Measurements from ENCODE around the gene TNS3. TPM values are rescaled to one million over a fixed set of nuclear protein-coding genes. Genes with fewer than 3 reads are reported as not detected.

Gene TNS3
- total RNA-seq, 2 experiments from 2014 or later, result 0.12 to 0.52 TPM

DNA sequence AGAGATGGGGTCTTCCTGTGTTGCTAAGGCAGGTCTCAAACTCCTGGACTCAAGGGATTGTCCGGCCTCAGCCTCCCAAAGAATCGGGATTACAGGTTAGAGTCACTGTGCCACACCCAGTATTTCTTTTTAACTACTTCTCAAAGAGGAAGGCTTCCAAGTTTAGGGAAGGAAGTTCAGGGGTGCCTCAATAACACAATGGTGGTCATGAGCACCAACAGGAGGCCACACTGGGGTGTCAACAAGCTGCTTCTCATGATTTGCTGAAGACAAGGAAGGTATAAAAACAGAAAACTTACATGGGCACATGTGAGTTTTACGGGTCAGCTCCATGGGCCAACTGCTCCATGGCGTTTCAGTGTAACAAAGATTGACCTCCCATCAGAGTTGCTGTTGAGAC lies 160.5 kb downstream of the TNS3 start:
- H3K4me3 Mint-ChIP-seq, result no peak overlapping the region
- H3K27ac Mint-ChIP-seq, result no peak overlapping the region
- H3K4me1 Mint-ChIP-seq, result no peaks in the 10 kb centered on the region
- peaks cover 6% of the 10 kb centered on the region for H3K9me3 Mint-ChIP-seq
- DNase-seq, result no peak
- H3K36me3 Mint-ChIP-seq, result no peaks in the 10 kb centered on the region
- no peaks in the 10 kb centered on the region for H3K27me3 Mint-ChIP-seq

DNA sequence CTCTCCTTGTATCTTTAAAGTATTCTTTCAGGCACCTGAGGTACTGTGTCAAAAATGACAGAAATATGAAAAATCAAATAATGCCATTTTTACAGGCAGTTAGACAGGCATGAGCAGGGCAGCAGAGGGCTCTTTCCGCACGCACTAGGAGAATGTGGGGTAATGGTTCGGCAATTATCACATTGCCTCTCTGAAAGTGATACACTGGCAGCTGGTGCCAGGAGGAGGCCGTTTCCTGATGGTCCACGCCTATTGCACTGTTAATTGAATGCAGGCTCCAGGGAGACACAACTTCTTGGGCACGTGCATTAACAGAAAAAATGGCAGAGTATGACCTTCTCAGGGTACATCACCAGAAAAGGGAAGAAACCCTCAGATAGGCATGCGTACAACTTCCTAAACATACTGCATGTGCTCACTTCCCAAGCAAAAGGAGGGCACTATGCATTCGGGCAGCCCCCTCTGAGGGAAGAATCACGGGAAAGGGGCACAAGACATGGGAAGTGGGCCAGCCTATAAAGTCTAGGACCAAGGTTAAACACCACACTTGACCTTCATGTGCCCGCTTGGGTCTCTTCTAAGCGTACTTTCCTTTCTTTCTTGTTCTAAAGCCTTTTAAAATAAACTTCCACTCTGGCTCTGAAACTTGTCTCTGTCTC lies 161.7 kb downstream of the TNS3 start:
- Mint-ChIP-seq H3K4me1 (peaks cover 3% of the 10 kb centered on the region), H3K36me3 (no peaks in the 10 kb centered on the region), H3K27ac (no peak overlapping the region), H3K4me3 (no peak overlapping the region), H3K9me3 (peaks cover 6% of the 10 kb centered on the region), H3K27me3 (no peaks in the 10 kb centered on the region)
- DNase-seq, result no peak

DNA sequence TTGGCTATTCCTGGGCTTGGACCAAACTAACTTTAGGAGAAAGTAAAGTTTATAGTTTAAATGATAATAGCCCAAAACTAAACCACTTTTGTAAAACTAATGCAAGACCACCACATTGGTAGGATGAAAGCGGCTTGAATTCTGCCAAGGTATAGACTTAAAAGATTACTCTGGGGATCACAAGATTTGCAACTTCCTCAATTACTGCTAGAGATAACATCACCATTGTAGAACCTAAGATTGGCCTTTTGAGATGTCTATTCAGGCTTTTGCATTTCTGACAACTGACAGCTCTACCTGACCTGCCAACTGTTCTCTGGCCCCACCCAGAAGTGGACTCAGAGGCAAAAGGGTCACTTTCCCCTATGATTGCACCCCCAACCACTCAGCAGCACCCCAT lies 162.4 kb downstream of the TNS3 start:
- no peak overlapping the region for H3K27ac Mint-ChIP-seq
- peaks cover 3% of the 10 kb centered on the region for H3K4me1 Mint-ChIP-seq
- H3K9me3 Mint-ChIP-seq, result peaks cover 6% of the 10 kb centered on the region
- DNase-seq, result no peak
- H3K27me3 Mint-ChIP-seq, result no peaks in the 10 kb centered on the region
- H3K36me3 Mint-ChIP-seq, result peaks cover under 1% of the 10 kb centered on the region
- H3K4me3 Mint-ChIP-seq, result no peak overlapping the region

DNA sequence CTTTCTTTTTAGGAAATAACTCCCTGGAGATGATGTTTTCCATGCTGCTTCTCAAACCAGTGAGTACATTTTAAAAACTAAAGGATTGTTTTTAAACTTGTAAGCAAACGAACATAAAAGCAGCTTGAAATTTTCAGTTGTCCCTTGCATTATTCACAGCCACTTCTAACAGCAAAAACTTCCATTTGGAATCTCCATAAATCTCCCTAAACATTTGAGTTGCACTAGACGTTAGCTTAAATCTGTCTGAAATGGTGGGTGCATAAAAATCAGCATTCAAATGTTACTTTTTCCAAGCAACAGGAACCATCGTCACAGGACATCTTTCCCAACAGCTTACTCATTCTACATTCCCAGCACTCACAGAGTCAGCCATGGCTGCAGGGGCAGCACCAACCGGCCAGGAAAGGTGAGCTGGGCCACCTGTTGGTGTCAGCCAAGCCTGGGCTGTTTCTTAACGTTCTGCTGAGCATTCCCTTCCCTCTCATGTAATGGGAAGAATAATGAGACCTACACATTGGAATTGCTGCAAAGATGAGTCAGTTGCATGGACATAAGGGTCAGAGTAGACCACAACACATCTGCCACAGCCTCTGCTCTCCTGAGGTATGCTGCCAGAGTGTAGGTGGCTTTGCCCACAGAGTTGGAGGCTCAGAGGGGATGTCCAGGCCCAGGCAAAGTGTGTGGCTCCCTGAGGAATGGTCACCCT lies 163.2 kb downstream of the TNS3 start:
- Mint-ChIP-seq H3K9me3 (peaks cover 6% of the 10 kb centered on the region), H3K27me3 (no peaks in the 10 kb centered on the region), H3K36me3 (peaks cover 2% of the 10 kb centered on the region), H3K27ac (no peak overlapping the region), H3K4me3 (no peak overlapping the region), H3K4me1 (peaks cover 3% of the 10 kb centered on the region)
- no peak for DNase-seq

DNA sequence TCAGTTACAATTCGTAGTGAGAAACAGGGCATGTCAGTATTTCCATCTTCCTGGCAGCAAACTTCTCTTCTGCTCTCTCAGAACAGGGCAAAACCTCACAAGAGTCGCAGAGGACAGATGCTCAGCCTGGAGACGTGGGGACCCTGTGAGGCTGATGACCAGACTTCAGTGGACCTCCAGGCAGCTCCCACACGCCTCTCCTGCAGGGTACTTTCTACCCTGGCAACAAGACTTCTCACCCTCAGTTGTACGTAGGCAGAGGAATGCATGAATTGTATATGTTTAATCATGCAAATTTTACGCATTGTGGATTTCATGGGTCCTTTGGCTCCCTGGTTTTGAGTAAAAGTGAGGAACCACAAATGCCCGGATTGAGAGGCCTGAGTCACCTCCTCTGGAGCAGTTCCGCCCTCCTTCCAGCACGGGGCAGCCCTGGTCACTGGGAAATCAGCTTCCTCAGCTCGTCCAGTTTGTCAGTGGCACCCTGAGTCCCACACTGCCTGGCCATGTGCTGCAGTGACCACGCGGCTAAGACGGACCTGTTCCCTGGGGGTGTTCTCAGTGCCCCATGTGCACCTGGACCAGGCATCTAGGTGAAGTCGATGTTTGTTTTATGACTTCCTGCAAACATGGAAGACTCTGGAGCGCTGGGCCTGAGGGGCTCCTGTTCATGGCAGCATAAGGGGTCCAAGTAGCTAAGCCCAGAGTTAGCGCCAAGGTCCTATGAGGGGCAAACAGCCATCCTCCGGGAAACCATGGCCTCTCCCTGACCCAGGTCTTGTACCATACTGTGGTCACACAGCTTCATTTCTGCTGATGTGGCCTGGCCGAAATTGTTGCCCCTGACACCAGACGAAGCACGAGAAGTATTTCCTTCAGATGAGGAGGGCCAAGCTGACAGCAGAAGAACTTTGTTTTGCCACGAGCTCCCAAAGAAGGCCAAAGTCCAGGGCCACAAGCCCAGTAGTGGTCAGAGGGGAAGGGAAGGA lies 165.1 kb downstream of the TNS3 start:
- peaks cover 3% of the 10 kb centered on the region for H3K4me1 Mint-ChIP-seq
- H3K27me3 Mint-ChIP-seq, result no peaks in the 10 kb centered on the region
- no peak overlapping the region for H3K4me3 Mint-ChIP-seq
- no peak overlapping the region for H3K27ac Mint-ChIP-seq
- H3K36me3 Mint-ChIP-seq, result peaks cover 2% of the 10 kb centered on the region
- no peak for DNase-seq
- H3K9me3 Mint-ChIP-seq, result peaks cover 6% of the 10 kb centered on the region

DNA sequence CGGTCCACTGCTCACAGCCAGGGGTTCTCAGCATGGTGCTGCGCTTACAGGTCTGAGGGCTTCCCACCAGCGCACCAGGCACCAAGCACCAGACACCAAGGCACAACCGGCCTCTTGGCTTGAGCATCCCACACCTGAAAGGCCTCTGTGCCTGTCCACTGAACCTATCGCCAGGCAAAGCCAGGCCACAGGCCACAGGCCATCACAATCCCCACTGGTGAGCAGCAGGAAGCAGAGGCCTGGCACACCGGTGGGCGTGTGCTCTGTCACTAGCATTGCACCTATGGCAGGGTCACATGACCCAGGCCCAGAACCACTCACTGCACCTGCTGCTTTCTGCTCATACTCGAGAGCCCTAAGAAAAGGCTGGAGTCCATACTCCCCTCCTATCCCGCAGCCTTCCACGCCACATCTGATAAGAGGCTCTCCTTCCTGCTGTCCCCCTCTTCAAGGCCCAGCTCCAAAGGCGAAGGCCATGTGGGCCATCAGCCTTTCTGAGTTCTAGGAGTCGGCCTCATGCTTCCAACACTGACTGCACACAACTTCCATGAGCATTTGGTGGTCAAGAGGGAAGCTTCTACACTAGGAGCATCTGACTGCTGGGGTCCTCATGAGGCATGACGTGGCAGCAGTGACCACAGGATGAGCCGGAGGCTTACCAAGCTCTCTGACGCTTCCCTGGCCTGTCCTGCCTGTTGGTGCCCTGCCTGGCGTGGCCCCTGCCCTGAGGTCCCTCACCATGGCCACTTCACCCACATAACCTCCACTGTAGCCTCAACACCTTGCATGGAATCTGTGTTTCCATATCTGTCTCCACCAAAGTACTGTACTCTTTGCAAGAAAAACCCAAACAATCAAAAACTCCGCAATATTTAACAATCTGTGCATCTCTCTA lies 166.3 kb downstream of the TNS3 start:
- Mint-ChIP-seq H3K9me3 (peaks cover 6% of the 10 kb centered on the region), H3K4me3 (no peak overlapping the region), H3K27ac (no peak overlapping the region), H3K36me3 (peaks cover 2% of the 10 kb centered on the region), H3K4me1 (peaks cover 3% of the 10 kb centered on the region), H3K27me3 (no peaks in the 10 kb centered on the region)
- DNase-seq, result no peak

DNA sequence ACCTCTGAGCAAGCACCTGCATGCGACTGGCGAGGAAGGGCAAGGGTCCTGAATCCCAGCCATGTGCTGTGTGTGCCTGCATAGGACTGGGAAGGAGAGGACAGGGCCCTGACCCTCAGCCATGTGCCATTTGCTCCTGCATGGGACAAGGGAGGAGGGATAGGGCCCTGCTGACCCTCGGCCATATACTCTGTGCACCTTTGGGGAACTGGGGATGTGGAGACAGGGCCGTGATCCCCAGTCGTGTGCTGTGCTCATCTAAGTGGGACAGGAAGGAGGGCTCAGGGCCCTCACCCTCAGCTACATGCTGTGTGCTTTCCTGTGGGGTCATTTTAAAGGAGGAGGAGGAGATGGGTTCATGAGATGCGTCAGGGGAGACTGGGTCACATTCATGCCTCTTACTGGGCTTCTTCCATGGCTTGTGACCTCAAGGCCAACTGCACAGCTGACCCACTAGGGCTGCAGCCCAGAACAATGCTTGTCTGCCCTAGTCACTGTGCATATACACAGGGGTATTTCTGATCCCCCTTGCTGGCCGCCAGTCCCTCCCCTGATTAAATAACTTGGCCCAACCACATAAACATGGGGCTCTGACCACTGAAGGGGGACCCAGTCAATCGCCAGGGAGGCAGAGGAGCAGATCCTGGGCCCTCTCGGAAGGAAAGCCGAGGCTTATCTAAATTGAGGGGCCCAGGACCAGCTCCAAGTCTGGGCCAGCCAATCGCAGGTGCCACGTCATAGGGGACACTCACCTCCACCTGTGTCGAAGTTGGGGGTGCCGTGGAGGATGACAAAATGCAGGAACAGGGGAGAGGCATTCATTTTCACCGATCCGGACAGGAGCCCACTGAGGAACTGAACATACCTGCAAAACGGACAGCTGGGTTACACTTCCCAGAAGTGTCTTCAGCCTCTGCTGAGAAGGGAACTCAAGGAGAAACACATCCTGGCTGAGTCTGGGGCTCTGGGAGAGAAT lies 167.3 kb downstream of the TNS3 start:
- Mint-ChIP-seq H3K27ac (no peak overlapping the region), H3K4me3 (no peak overlapping the region), H3K9me3 (peaks cover 2% of the 10 kb centered on the region), H3K36me3 (peaks cover 2% of the 10 kb centered on the region), H3K4me1 (peaks cover 3% of the 10 kb centered on the region), H3K27me3 (no peaks in the 10 kb centered on the region)
- DNase-seq, result no peak

DNA sequence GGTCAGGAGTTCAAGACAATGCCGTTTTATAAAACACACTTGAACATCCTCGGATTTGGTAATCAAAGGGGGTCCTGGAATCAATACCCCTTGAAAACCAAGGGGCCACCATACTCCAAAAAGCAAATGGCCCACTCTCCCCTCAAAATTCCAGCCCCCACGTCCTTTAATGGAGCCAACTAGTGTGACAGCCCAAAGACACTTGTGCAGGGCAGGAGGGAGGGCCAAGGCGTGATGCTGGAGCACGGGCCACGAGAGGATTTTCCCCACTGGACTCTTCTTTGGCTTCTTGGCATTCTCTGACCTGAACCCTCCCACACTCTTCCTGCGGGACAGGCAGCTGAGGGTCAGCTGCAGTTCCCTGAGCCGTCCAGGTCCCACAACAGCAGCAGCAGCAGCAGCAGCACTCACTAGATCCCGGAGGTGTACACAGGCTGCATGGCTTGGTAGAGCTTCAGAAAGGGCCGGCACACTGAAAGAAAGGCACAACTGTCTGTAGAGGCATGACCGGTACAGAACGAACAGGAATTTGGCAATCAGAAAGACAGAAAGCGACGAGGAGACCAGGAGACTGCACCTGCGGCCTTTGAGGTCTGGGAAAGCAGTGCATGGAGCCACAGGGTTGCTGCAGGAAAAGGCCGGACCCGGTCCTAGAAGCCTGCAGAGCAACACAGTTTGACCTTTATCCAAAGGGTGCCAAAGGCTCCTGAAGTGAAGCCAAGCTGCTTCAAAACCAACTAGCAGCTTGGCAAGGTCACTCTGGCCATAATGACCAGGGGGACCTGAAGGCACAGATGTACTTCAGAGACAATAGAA lies 168.2 kb downstream of the TNS3 start:
- peaks cover 3% of the 10 kb centered on the region for H3K4me1 Mint-ChIP-seq
- DNase-seq, result no peak
- H3K4me3 Mint-ChIP-seq, result no peak overlapping the region
- no peaks in the 10 kb centered on the region for H3K27me3 Mint-ChIP-seq
- no peaks in the 10 kb centered on the region for H3K9me3 Mint-ChIP-seq
- H3K36me3 Mint-ChIP-seq, result peaks cover 2% of the 10 kb centered on the region
- no peak overlapping the region for H3K27ac Mint-ChIP-seq

DNA sequence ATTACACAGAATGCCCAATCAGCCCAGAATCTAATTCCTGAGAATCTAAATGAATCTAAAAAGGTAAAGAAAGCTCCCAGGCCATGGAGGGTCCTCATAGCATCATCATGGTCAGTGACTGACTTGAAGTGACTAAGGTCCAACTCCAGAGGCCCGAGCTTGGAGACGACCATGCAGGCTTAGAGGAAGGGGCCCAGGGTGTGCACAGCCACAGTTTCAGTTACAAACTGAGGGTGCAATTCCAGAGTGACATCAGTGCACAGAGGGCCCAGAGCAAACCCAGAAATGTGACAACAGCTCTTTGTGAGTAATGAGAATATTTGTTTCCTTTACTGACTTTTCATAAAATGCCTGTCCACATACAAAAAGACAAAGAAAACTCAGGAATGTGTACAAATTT lies 170.0 kb downstream of the TNS3 start:
- H3K27ac Mint-ChIP-seq, result no peak overlapping the region
- H3K9me3 Mint-ChIP-seq, result no peaks in the 10 kb centered on the region
- H3K36me3 Mint-ChIP-seq, result peaks cover 2% of the 10 kb centered on the region
- H3K27me3 Mint-ChIP-seq, result no peaks in the 10 kb centered on the region
- no peak for DNase-seq
- peaks cover 3% of the 10 kb centered on the region for H3K4me1 Mint-ChIP-seq
- no peak overlapping the region for H3K4me3 Mint-ChIP-seq

DNA sequence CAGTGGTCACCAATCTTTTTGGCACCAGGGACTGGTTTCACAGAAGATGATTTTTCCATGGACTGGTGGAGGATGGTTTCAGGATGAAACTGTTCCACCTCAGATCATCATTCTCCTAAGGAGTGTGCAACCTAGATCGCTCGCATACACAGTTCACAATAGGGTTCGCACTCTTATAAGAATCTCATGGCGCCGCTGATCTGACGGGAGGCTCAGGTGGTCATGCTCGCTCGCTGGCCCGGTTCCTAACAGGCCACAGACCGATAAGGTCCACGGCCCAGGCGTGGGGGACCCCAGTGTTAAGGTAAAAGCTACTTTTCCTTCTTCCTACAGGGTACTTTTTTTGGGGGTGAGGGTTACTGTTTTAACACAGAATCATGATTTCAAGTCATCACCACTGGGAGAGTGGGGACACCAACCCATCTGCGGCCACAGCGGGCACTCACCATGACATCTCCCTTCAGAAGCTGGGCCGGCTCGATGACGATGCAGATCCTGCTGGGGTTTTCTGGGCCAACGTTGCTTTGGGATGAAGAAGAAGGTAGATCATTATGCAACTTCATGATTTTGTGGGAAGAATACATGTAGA lies 170.5 kb downstream of the TNS3 start:
- Mint-ChIP-seq H3K27me3 (no peaks in the 10 kb centered on the region), H3K27ac (no peak overlapping the region), H3K4me3 (no peak overlapping the region), H3K4me1 (peaks cover 3% of the 10 kb centered on the region), H3K36me3 (peaks cover 2% of the 10 kb centered on the region), H3K9me3 (no peaks in the 10 kb centered on the region)
- DNase-seq, result no peak

DNA sequence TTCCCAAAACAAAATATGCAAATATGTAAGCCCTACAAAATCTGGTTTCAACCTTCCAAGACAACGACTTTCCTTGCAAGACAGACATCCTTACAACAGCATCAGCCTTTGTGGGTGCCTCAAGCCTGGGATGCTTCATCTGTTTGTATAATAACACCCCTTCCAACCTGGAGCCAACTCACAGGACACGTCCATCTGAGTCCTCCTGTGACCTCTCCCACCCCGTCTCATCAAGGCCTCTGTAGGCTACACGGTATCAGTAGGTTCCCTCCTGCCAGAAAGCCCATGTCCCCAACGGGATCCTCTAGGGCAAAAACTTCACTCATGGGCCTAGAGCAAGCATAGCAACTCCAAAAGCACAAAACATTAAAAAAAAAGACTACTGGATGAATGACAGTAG lies 173.2 kb downstream of the TNS3 start:
- H3K4me1 Mint-ChIP-seq, result peaks cover 4% of the 10 kb centered on the region
- no peak overlapping the region for H3K4me3 Mint-ChIP-seq
- H3K27ac Mint-ChIP-seq, result no peak overlapping the region
- H3K27me3 Mint-ChIP-seq, result no peaks in the 10 kb centered on the region
- H3K36me3 Mint-ChIP-seq, result no peaks in the 10 kb centered on the region
- no peak for DNase-seq
- no peaks in the 10 kb centered on the region for H3K9me3 Mint-ChIP-seq

DNA sequence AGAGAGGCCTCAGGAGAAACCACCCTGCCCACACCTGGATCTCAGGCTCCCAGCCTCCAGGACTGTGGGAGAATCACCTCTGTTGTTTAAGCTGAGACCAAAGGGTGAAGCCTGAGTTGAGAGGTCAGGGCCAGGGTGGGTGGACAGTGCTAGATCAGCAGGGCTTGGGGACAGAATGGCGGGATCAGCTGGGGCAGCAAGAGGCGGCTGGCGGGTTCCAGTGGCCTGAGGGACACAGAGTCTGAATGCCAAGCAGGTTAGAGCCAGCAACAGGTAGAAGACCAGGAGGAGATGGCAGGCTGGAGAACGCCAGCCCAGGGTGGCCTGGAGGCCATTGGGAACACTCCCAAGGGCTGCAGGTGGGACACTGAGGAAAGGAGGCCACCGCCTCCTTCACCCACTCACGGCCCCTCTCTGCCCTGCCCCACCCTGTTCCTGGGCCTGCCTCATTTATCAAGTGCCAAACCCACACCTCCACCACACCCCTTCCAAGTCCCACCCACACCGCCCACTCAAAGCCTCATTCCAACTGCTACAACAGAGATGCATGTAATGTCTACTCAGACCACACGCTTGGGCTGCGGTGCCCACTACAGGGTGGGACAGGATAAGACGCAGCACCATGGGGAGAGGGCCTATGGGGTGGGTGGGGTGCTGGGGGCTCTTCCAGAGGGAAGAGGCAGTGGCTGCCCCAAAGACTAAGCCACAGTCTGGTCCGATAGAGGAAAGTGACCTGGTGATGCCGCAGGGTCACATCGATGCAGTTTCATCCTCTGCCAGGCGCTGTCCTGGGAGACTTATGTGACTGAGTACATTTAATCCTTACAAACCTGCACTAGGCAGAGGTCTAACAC lies 173.9 kb downstream of the TNS3 start:
- no peaks in the 10 kb centered on the region for H3K27me3 Mint-ChIP-seq
- H3K4me3 Mint-ChIP-seq, result no peak overlapping the region
- no peak overlapping the region for H3K27ac Mint-ChIP-seq
- H3K4me1 Mint-ChIP-seq, result peaks cover 9% of the 10 kb centered on the region
- no peak for DNase-seq
- no peaks in the 10 kb centered on the region for H3K36me3 Mint-ChIP-seq
- no peaks in the 10 kb centered on the region for H3K9me3 Mint-ChIP-seq
